ENCODE data around the gene CGB3. TPM values are rescaled to one million over a fixed set of nuclear protein-coding genes. Genes with fewer than 3 reads are reported as not detected.

Gene CGB3
- total RNA-seq, 1 experiment from 2014 or later, result not detected

DNA sequence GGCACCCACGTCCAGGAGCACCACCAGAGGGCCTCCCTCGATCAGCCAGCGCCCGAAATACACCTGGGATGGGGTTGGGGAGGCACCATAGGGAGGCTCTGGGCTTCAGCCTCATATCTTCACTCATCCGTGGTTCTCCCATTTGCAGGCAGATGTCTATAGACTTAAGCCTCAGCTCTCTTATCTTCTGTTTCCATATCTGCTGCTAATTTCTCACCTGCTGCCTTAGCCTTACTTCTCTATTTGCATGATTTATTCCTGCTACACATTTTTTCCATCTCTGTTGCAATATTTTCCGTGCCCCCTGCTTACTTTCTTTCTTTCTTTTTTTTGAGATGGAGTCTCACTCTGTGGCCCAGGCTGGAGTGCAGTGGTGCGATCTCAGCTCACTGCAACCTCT lies 36.8 kb downstream of the CGB3 start:
- Mint-ChIP-seq H3K27ac (ENCODE audit: unreplicated experiment) (no peak overlapping the region), H3K4me1 (ENCODE audit: low read depth, unreplicated experiment) (peaks cover 23% of the 10 kb centered on the region), H3K36me3 (ENCODE audit: insufficient read depth, unreplicated experiment) (peaks cover 84% of the 10 kb centered on the region), H3K4me3 (ENCODE audit: unreplicated experiment) (no peak overlapping the region), H3K27me3 (ENCODE audit: insufficient read depth, unreplicated experiment) (no peaks in the 10 kb centered on the region), H3K9me3 (ENCODE audit: unreplicated experiment) (no peaks in the 10 kb centered on the region)
- ChIA-PET CTCF (interaction anchor here (1.2 kb wide), 1 partner anchor 145 kb away, joined by 3 read pairs; no protein-coding TSS in a partner anchor), POLR2A (no interaction called here)
- no peak for TF ChIP-seq CTCF (IDR thresholded peaks at IDR 0.05; ENCODE audit: insufficient read depth in 1 of 2, low read depth in 1 of 2, low read length in 1 of 2, severe bottlenecking in 1 of 2, unreplicated experiment in 1 of 2)
- Histone ChIP-seq H3K4me1 (peaks cover 13% of the 10 kb centered on the region; the same call in 1 of the 2 replicates), H3K4me3 (ENCODE audit: low read depth, low read length) (no peak overlapping the region), H3K36me3 (ENCODE audit: control insufficient read depth, insufficient read depth, low read length) (peaks cover 5% of the 10 kb centered on the region; the same call in 1 of the 2 replicates), H3K27me3 (replicated peaks; ENCODE audit: control insufficient read depth, insufficient read depth, low read length) (no peaks in the 10 kb centered on the region), H3K9me3 (no peaks in the 10 kb centered on the region)
- no TSS peak for BruUV-seq (replicated peaks)
- intact Hi-C loops (cut with micrococcal nuclease; ENCODE audit: unreplicated experiment), result no loop called here
- DNase-seq, result no peak

GRCh38 chr19:48986211-48986610 lies 37.9 kb downstream of the CGB3 start:
- H3K36me3 ChIP-seq (ENCODE audit: control insufficient read depth, insufficient read depth, low read length), result peaks cover 5% of the 10 kb centered on the region; the same call in 1 of the 2 replicates
- H3K4me1 Mint-ChIP-seq (ENCODE audit: low read depth, unreplicated experiment), result peaks cover 23% of the 10 kb centered on the region
- no peaks in the 10 kb centered on the region for H3K9me3 Mint-ChIP-seq (ENCODE audit: unreplicated experiment)
- H3K27me3 Mint-ChIP-seq (ENCODE audit: insufficient read depth, unreplicated experiment), result no peaks in the 10 kb centered on the region
- ChIA-PET POLR2A (no interaction called here), CTCF (interaction anchor here (0.6 to 1.2 kb wide), 2 partner anchors 144 to 164 kb away, joined by 3 to 7 read pairs; no protein-coding TSS in a partner anchor)
- no peak overlapping the region for H3K4me3 ChIP-seq (ENCODE audit: low read depth, low read length)
- peaks cover 76% of the 10 kb centered on the region for H3K36me3 Mint-ChIP-seq (ENCODE audit: insufficient read depth, unreplicated experiment)
- no peak overlapping the region for H3K27ac Mint-ChIP-seq (ENCODE audit: unreplicated experiment)
- no TSS peak for BruUV-seq (replicated peaks)
- no peak for TF ChIP-seq CTCF (IDR thresholded peaks at IDR 0.05; ENCODE audit: insufficient read depth in 1 of 2, low read depth in 1 of 2, low read length in 1 of 2, severe bottlenecking in 1 of 2, unreplicated experiment in 1 of 2)
- H3K27me3 ChIP-seq (replicated peaks; ENCODE audit: control insufficient read depth, insufficient read depth, low read length), result no peaks in the 10 kb centered on the region
- H3K4me1 ChIP-seq, result peaks cover 7% of the 10 kb centered on the region; the same call in 1 of the 2 replicates
- H3K4me3 Mint-ChIP-seq (ENCODE audit: unreplicated experiment), result no peak overlapping the region
- DNase-seq, result no peak
- no peaks in the 10 kb centered on the region for H3K9me3 ChIP-seq
- intact Hi-C loops (cut with micrococcal nuclease; ENCODE audit: unreplicated experiment), result no loop called here

DNA sequence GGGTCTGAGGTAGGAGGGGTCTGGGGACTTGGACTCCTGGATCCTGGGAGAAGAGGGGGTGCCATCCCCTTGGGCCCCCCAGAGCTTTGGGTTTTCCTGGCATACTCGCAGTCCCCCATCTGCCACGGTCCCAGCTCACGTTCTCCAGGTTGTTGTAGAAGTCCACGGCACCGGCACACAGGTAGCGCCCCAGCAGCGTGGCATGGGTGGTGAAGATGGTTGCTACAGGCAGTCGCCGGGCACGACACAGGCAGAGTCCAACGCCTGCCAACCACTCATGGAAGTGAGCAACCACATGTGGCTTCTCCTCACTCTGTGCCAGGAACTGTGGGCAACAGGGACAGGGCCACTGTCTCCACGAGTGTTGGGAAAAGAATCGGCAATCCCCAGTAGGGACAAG lies 38.4 kb downstream of the CGB3 start:
- ChIA-PET CTCF (no interaction called here), POLR2A (no interaction called here)
- Mint-ChIP-seq H3K36me3 (ENCODE audit: insufficient read depth, unreplicated experiment) (peaks cover 74% of the 10 kb centered on the region), H3K9me3 (ENCODE audit: unreplicated experiment) (no peaks in the 10 kb centered on the region), H3K4me1 (ENCODE audit: low read depth, unreplicated experiment) (peaks cover 23% of the 10 kb centered on the region), H3K27ac (ENCODE audit: unreplicated experiment) (no peak overlapping the region), H3K4me3 (ENCODE audit: unreplicated experiment) (no peak overlapping the region), H3K27me3 (ENCODE audit: insufficient read depth, unreplicated experiment) (no peaks in the 10 kb centered on the region)
- peaks cover 7% of the 10 kb centered on the region; the same call in 1 of the 2 replicates for H3K4me1 ChIP-seq
- H3K4me3 ChIP-seq (ENCODE audit: low read depth, low read length), result no peak overlapping the region
- H3K27me3 ChIP-seq (replicated peaks; ENCODE audit: control insufficient read depth, insufficient read depth, low read length), result no peaks in the 10 kb centered on the region
- TF ChIP-seq CTCF (IDR thresholded peaks at IDR 0.05; ENCODE audit: insufficient read depth in 1 of 2, low read depth in 1 of 2, low read length in 1 of 2, severe bottlenecking in 1 of 2, unreplicated experiment in 1 of 2), result no peak
- no TSS peak for BruUV-seq (replicated peaks)
- DNase-seq, result no peak
- H3K36me3 ChIP-seq (ENCODE audit: control insufficient read depth, insufficient read depth, low read length), result peaks cover 5% of the 10 kb centered on the region; the same call in 1 of the 2 replicates
- intact Hi-C loops (cut with micrococcal nuclease; ENCODE audit: unreplicated experiment), result no loop called here
- no peaks in the 10 kb centered on the region for H3K9me3 ChIP-seq

All from Caco-2 (cell line).